PFSK-1 (cell line): ENCODE results near the gene MCL1.

Source experiments
- POLR2AphosphoS5 ChIP-seq: IDR thresholded peaks from 2 replicates; pipeline ENCODE4 v1.6.1; 2012; ENCODE audit warnings: low read depth, mild to moderate bottlenecking, control low read depth, low read length, moderate library complexity
- SIN3A ChIP-seq: IDR thresholded peaks from 2 replicates; pipeline ENCODE4 v1.6.1; 2012; ENCODE audit warnings: mild to moderate bottlenecking, low read length, moderate library complexity, borderline replicate concordance; ENCODE audit not compliant: insufficient read depth

DNA sequence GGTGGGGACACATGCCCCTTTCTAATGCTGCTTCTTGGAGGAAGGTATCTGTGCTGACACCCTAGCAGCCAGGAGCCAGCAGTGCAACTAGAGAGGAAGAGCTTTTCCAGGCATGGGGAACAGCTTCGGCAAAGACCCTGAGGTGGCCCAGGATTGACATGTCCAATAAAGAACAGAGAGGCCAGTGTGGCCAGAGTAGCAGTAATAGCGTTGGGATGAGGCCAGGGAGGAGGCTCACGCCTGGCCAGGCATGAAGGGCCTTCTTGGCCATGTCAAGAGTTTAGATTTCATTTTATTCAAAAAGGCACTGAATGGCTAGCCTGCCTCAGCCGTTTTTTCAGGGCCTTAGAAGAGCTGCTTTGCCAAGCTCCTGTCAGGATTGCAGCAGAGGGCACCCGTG is 46.5 kb downstream of the MCL1 start:
- no peak for TF ChIP-seq SIN3A
- no peak for TF ChIP-seq POLR2AphosphoS5
